ENCODE results near the gene FADS3.

The FADS3 gene

GRCh38 chr11:61851113-61851899 lies 40.0 kb downstream of the FADS3 start:
- Histone ChIP-seq H3K9me3 (no peaks in the 10 kb centered on the region), H3K4me1 (no peaks in the 10 kb centered on the region), H3K4me3 (ENCODE audit: low read depth, low read length) (no peak overlapping the region), H3K36me3 (peaks cover 22% of the 10 kb centered on the region), H3K27me3 (no peaks in the 10 kb centered on the region)
- no peak for DNase-seq
- TF ChIP-seq CTCF (IDR thresholded peaks at IDR 0.05; ENCODE audit: low read depth, low read length): no peak

- H3K27me3 ChIP-seq: no peaks in the 10 kb centered on the region
- DNase-seq: no peak
- H3K4me3 ChIP-seq (ENCODE audit: low read depth, low read length): no peak overlapping the region
- no peak for TF ChIP-seq CTCF (IDR thresholded peaks at IDR 0.05; ENCODE audit: low read depth, low read length)
- H3K36me3 ChIP-seq: peaks cover 22% of the 10 kb centered on the region
- no peaks in the 10 kb centered on the region for H3K9me3 ChIP-seq
- no peaks in the 10 kb centered on the region for H3K4me1 ChIP-seq
Measured at GRCh38 chr11:61850687-61851086, 40.7 kb downstream of the FADS3 start.

- no peak for DNase-seq
- no peaks in the 10 kb centered on the region for H3K9me3 ChIP-seq
- no peaks in the 10 kb centered on the region for H3K27me3 ChIP-seq
- TF ChIP-seq CTCF (IDR thresholded peaks at IDR 0.05; ENCODE audit: low read depth, low read length): no peak
- no peak overlapping the region for H3K4me3 ChIP-seq (ENCODE audit: low read depth, low read length)
- H3K4me1 ChIP-seq: no peaks in the 10 kb centered on the region
- H3K36me3 ChIP-seq: peaks cover 15% of the 10 kb centered on the region
Measured at GRCh38 chr11:61848631-61849030, 42.7 kb downstream of the FADS3 start.

- peaks cover 15% of the 10 kb centered on the region for H3K36me3 ChIP-seq
- no peak for TF ChIP-seq CTCF (IDR thresholded peaks at IDR 0.05; ENCODE audit: low read depth, low read length)
- no peak overlapping the region for H3K4me3 ChIP-seq (ENCODE audit: low read depth, low read length)
- no peak for DNase-seq
- H3K4me1 ChIP-seq: no peaks in the 10 kb centered on the region
- H3K9me3 ChIP-seq: no peaks in the 10 kb centered on the region
- H3K27me3 ChIP-seq: no peaks in the 10 kb centered on the region
Measured at GRCh38 chr11:61847914-61848581, 43.3 kb downstream of the FADS3 start.

- Histone ChIP-seq H3K9me3 (no peaks in the 10 kb centered on the region), H3K36me3 (peaks cover 18% of the 10 kb centered on the region), H3K4me3 (ENCODE audit: low read depth, low read length) (no peak overlapping the region), H3K27me3 (no peaks in the 10 kb centered on the region), H3K4me1 (no peaks in the 10 kb centered on the region)
- TF ChIP-seq CTCF (IDR thresholded peaks at IDR 0.05; ENCODE audit: low read depth, low read length): no peak
- DNase-seq: no peak
Measured at GRCh38 chr11:61846362-61847020, 44.9 kb downstream of the FADS3 start.

All from BE2C (cell line).